Uterus (tissue), 4 donors: Measurements from ENCODE around the gene ZFPL1. TPM values are rescaled to one million over a fixed set of nuclear protein-coding genes. Genes with fewer than 3 reads are reported as not detected.

Experiments used
- DNase-seq, 2 donors: peaks; one replicate each; pipeline ENCODE4 v3.0.0-alpha.2; 2019 to 2020
- H3K27ac ChIP-seq, 2 donors: fragments of 200-600 bp; sonication (generic); 1 replicate in 1 of 2; 2 replicates in 1 of 2; pipeline ENCODE4 v1.5.1; 2016 to 2018
- H3K27me3 ChIP-seq, 2 donors: fragments of 200-600 bp; sonication (generic); one replicate each; pipeline ENCODE4 v1.5.1; 2018 to 2019; ENCODE audit warnings: control low read depth in 1 of 2
- H3K36me3 ChIP-seq, 2 donors: fragments of 200-600 bp; sonication (generic); one replicate each; pipeline ENCODE4 v1.5.1; 2019; ENCODE audit warnings: control low read depth in 1 of 2
- H3K4me1 ChIP-seq, 2 donors: fragments of 200-600 bp; sonication (generic); one replicate each; pipeline ENCODE4 v1.5.1; 2018 to 2019; ENCODE audit warnings: control low read depth in 1 of 2
- H3K4me3 ChIP-seq, 2 donors: fragments of 200-600 bp; sonication (generic); 1 replicate in 1 of 2; 2 replicates in 1 of 2; pipeline ENCODE4 v1.5.1; 2018 to 2019; ENCODE audit warnings: mild to moderate bottlenecking in 1 of 2
- H3K9me3 ChIP-seq, 2 donors: fragments of 200-600 bp; sonication (generic); one replicate each; pipeline ENCODE4 v1.5.1; 2019; ENCODE audit warnings: control low read depth in 1 of 2
- POLR2A ChIP-seq, 2 donors: fragments of 450-650 bp; IDR thresholded peaks; one replicate each; pipeline ENCODE4 v1.6.1; 2016; ENCODE audit warnings: antibody characterized with exemption in 2 of 2, mild to moderate bottlenecking in 1 of 2, moderate library complexity in 1 of 2
- intact Hi-C: fragments of 100-400 bp; cut with DNase I; formaldehyde crosslinking; loops from one replicate; pipeline ENCODE4 v1.15.1; 2023; ENCODE audit warnings: low total_unique reads
- total RNA-seq, 4 donors: library from RNA; depleted of rRNA in 3 of 4; stranded (reverse); fragments of >200 nt in 3 of 4; gene quantifications; one replicate each; pipeline versions ENCODE4 v1.1.0 to v1.2.4, GENCODE V29; 2014 to 2023
- TF ChIP-seq, protein P1 (sequence below), 4 experiments: fragments of 200-600 bp in 2 of 4; fragments of 450-650 bp in 2 of 4; sonication (generic) in 2 of 4; IDR thresholded peaks; one replicate each; pipeline ENCODE4 v1.5.1; 2016 to 2019; ENCODE audit warnings: antibody characterized with exemption in 4 of 4, mild to moderate bottlenecking in 2 of 4, moderate library complexity in 1 of 4
- donor health status: DM: yes; HTN: yes; CAD: no.

ZFPL1 gene
- total RNA-seq, 4 donors from 2014 or later, result 9.0 to 37.5 (median 24.5) TPM

DNA sequence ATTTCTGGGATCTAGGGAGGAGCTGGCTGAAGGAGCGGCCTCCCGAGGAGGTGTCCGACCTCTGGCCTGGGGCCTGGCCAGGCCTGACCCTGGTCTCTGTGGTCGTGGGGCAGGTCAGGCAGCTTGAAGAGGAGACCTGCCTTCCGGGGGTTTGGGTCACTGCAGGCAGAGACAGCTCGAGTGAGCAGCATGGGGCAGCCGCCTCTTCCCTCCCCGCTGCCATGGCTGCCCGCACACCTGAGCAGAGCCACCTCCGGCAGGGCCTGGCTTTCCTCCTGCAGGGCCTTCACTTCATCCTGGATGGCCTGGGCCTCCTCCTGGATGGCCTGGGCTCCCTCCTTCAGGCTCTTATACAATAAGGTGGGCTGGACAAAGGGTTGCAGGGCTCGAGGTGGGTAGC is 17.7 kb upstream of the ZFPL1 start:
- intact Hi-C loops, result no loop called here
- Histone ChIP-seq H3K4me1 (no peaks in the 10 kb centered on the region), H3K36me3 (no peaks in the 10 kb centered on the region), H3K27ac (no peak overlapping the region), H3K27me3 (no peaks in the 10 kb centered on the region), H3K9me3 (no peaks in the 10 kb centered on the region), H3K4me3 (no peak overlapping the region)
- no peak for TF ChIP-seq POLR2A (IDR thresholded peaks at IDR 0.05)
- DNase-seq, result no peak

DNA sequence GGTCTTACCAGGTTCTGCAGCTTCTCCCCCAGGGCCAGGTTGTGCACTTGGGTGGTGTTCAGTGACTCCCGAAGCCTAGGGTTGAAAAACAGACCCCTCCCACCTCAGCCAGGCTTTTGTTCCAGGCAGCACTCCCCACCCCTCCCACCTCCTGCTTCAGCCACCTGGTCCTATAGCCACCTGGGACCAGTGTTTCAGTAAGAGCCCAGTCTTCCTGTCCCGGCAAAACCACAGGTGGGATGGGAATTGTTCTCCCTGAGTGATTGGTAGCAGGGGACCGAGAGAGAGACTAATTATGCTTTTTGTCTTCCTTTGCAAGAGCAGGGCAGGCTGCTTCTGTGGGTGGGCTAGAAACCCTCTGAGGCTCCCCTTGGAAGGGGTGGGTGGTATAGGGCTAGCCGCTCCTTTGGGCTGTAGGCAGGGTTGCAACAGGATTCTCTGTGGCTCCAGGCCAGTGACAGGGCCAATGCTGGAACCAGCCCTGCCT is 17.2 kb upstream of the ZFPL1 start:
- Histone ChIP-seq H3K27ac (no peak overlapping the region), H3K4me3 (no peak overlapping the region), H3K36me3 (no peaks in the 10 kb centered on the region), H3K9me3 (no peaks in the 10 kb centered on the region), H3K27me3 (no peaks in the 10 kb centered on the region), H3K4me1 (no peaks in the 10 kb centered on the region)
- DNase-seq, result no peak
- TF ChIP-seq POLR2A (IDR thresholded peaks at IDR 0.05), result no peak
- TF ChIP-seq, protein P1, sequence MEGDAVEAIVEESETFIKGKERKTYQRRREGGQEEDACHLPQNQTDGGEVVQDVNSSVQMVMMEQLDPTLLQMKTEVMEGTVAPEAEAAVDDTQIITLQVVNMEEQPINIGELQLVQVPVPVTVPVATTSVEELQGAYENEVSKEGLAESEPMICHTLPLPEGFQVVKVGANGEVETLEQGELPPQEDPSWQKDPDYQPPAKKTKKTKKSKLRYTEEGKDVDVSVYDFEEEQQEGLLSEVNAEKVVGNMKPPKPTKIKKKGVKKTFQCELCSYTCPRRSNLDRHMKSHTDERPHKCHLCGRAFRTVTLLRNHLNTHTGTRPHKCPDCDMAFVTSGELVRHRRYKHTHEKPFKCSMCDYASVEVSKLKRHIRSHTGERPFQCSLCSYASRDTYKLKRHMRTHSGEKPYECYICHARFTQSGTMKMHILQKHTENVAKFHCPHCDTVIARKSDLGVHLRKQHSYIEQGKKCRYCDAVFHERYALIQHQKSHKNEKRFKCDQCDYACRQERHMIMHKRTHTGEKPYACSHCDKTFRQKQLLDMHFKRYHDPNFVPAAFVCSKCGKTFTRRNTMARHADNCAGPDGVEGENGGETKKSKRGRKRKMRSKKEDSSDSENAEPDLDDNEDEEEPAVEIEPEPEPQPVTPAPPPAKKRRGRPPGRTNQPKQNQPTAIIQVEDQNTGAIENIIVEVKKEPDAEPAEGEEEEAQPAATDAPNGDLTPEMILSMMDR (IDR thresholded peaks at IDR 0.05), result no peak
- intact Hi-C loops, result no loop called here

DNA sequence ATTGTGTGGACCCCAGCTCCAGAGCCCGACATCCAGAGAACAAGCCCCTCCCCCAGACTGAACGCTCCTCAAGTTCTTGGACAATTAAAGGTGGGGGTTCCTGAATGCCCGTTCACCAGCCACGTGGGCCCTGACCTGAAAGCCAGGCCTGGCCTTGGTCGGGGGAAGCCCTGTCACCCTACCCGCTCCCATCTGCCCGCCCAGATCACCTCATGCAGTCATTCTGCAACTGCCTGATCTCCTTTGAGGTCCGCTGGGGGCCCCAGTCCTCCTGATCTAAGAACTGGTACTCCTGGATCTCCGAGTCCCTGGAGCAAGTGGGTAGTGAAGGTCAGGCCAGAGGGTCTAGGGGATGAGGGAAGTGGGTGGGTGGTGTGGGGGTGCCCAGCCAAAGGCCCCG is 16.6 kb upstream of the ZFPL1 start:
- Histone ChIP-seq H3K4me1 (no peaks in the 10 kb centered on the region), H3K27ac (no peak overlapping the region), H3K9me3 (no peaks in the 10 kb centered on the region), H3K4me3 (no peak overlapping the region), H3K27me3 (no peaks in the 10 kb centered on the region), H3K36me3 (no peaks in the 10 kb centered on the region)
- DNase-seq, result no peak
- TF ChIP-seq POLR2A (IDR thresholded peaks at IDR 0.05), result no peak
- TF ChIP-seq, protein P1 (IDR thresholded peaks at IDR 0.05), result no peak
- intact Hi-C loops, result no loop called here

DNA sequence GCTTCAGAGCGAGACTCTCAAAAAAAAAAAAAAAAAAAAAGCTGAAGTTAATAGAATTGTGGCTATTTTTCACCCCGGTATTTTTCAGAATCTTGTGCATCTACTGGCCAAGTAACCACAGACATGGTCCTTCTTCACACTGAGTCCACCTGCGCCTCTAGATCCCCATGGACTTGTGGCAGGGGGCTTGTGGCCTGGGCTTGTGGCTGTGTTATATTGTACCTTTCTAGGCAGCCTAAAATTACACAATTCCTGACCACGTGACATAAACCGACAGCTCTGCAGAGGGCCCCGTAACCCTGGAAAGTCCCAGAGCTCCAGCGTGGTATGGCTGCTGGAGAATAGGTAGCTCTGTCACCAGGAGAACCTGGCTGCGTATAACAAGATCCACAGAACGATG is 14.8 kb upstream of the ZFPL1 start:
- H3K9me3 ChIP-seq, result no peaks in the 10 kb centered on the region
- intact Hi-C loops, result no loop called here
- no peak for TF ChIP-seq POLR2A (IDR thresholded peaks at IDR 0.05)
- TF ChIP-seq, protein P1 (IDR thresholded peaks at IDR 0.05), result no peak

DNA sequence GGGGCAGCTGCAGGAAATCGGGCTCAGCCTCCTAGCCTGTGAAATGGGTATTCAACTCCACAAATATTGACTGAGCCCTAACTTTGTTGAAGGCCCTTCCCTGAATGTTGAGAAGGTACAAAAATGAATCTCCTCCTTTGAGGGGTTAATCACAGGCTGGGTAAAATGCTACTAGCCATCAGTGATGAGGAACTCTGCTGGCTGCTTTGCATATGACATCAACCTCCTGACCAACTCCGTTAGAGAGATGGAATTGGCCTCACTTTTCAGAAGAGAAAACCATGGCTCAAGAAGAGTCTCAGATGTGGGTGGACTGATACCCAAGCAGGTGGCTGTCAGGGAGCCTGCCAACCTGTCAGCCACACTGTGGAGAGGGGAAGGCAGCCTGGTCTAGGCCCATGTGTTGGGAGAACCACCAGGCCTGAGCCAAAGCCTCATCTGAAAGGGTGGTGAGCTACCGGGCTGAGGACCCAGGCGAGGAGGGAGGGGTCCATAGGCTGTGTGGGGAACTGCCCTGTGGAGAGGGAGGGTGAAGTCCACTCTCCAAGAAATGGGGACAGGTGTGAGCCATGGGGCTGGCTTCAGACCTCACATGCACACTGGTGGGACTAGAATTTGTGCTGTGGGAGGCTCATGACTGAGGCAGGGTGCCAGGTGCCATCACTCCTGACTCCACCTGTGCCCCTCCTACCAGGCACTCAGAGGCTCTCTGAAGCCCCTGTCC is 12.0 kb upstream of the ZFPL1 start:
- TF ChIP-seq, protein P1 (IDR thresholded peaks at IDR 0.05), result no peak
- TF ChIP-seq POLR2A (IDR thresholded peaks at IDR 0.05), result no peak
- Histone ChIP-seq H3K4me3 (no peak overlapping the region), H3K27ac (no peak overlapping the region), H3K27me3 (no peaks in the 10 kb centered on the region), H3K9me3 (no peaks in the 10 kb centered on the region), H3K36me3 (no peaks in the 10 kb centered on the region), H3K4me1 (no peaks in the 10 kb centered on the region)
- intact Hi-C loops, result no loop called here
- no peak for DNase-seq

More for the DNA sequence above, 14.8 kb upstream of the ZFPL1 start:
- Histone ChIP-seq H3K27ac (no peak overlapping the region), H3K4me1 (no peaks in the 10 kb centered on the region), H3K27me3 (no peaks in the 10 kb centered on the region), H3K4me3 (no peak overlapping the region), H3K36me3 (no peaks in the 10 kb centered on the region)
- no peak for DNase-seq
